ENCODE data around the gene INHA. TPM values are rescaled to one million over a fixed set of nuclear protein-coding genes. Genes with fewer than 3 reads are reported as not detected.

The INHA gene
- total RNA-seq, 1 experiment from 2014 or later, result not detected

DNA sequence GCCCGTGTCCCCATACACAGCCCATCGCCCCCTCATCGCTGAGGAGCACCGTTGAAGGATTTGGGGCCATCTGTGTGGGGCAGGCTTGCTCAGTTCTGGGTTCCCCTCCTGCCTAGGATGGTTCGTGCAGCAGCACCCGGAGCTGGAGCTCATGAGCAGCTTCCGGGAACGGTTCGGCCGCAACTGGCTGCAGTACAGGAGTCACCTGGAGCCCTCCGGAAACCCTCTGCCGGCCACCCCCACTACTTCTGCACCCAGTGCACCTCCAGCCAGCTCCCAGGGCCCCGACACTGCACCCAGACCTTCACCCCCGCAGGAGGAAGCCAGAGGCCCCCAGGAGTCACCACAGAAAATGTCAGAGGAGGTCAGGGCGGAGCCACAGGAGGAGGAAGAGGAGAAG, 35.8 kb downstream of the INHA start:
- ATAC-seq (no peak), DNase-seq (ENCODE audit: low read depth, low spot score) (no peak)
- Histone ChIP-seq H3K79me2 (ENCODE audit: insufficient read depth, low read length) (no peaks in the 10 kb centered on the region), H4K20me1 (ENCODE audit: insufficient read depth) (no peaks in the 10 kb centered on the region), H3K27me3 (ENCODE audit: insufficient read depth, low read length) (no peaks in the 10 kb centered on the region), H3K36me3 (ENCODE audit: control insufficient read depth in 1 of 2, insufficient read depth in 2 of 2, low read length in 2 of 2) (peaks cover 3 to 4% of the 10 kb centered on the region in 2 experiments; a peak in 3 of 4 replicates), H3K9ac (ENCODE audit: low read length) (no peak overlapping the region), H3K9me3 (ENCODE audit: control insufficient read depth in 1 of 2, insufficient read depth in 1 of 2, low read depth in 1 of 2, low read length in 2 of 2) (no peaks in the 10 kb centered on the region), H3K4me2 (ENCODE audit: low read length) (no peak overlapping the region), H3K27ac (ENCODE audit: low read depth, low read length) (no peak overlapping the region), H3K9me2 (ENCODE audit: insufficient read depth) (no peaks in the 10 kb centered on the region), H3K4me3 (replicated peaks in 1 of 2; ENCODE audit: low read depth in 1 of 2, low read length in 2 of 2) (no peak overlapping the region), H2AFZ (ENCODE audit: low read depth, low read length, poor library complexity, severe bottlenecking) (no peak overlapping the region), H3K4me1 (ENCODE audit: control insufficient read depth in 1 of 2, insufficient read depth in 2 of 2, low read length in 2 of 2) (no peaks in the 10 kb centered on the region)
- ChIA-PET CTCF (interaction anchor here (1.3 kb wide), 1 partner anchor 48 kb away, joined by 3 read pairs; no protein-coding TSS in a partner anchor), RAD21 (ENCODE audit: low non-redundant PET in 1 of 2, low total read pairs in 2 of 2, uncharacterized antibody in 2 of 2, unreplicated experiment in 2 of 2) (no interaction called here), POLR2A (no interaction called here)
- no peak for TF ChIP-seq SP1 (IDR thresholded peaks at IDR 0.05; ENCODE audit: low read depth)
- TF ChIP-seq SRF (IDR thresholded peaks at IDR 0.05; ENCODE audit: low read depth), result no peak
- TF ChIP-seq CBX3 (IDR thresholded peaks at IDR 0.05; ENCODE audit: low read depth), result no peak
- TF ChIP-seq, protein P1, sequence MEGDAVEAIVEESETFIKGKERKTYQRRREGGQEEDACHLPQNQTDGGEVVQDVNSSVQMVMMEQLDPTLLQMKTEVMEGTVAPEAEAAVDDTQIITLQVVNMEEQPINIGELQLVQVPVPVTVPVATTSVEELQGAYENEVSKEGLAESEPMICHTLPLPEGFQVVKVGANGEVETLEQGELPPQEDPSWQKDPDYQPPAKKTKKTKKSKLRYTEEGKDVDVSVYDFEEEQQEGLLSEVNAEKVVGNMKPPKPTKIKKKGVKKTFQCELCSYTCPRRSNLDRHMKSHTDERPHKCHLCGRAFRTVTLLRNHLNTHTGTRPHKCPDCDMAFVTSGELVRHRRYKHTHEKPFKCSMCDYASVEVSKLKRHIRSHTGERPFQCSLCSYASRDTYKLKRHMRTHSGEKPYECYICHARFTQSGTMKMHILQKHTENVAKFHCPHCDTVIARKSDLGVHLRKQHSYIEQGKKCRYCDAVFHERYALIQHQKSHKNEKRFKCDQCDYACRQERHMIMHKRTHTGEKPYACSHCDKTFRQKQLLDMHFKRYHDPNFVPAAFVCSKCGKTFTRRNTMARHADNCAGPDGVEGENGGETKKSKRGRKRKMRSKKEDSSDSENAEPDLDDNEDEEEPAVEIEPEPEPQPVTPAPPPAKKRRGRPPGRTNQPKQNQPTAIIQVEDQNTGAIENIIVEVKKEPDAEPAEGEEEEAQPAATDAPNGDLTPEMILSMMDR (IDR thresholded peaks at IDR 0.05 in 2 of 3, conservative IDR thresholded peaks at IDR 0.05 in 1 of 3; ENCODE audit: borderline replicate concordance in 1 of 3, insufficient read depth in 1 of 3, low read depth in 2 of 3, low read length in 2 of 3), result no peak
- TF ChIP-seq ZNF274 (IDR thresholded peaks at IDR 0.05; ENCODE audit: low read depth, low read length), result no peak
- no peak for TF ChIP-seq POLR2AphosphoS5 (IDR thresholded peaks at IDR 0.05; ENCODE audit: low read depth, low read length)
- TF ChIP-seq SIN3A (IDR thresholded peaks at IDR 0.05; ENCODE audit: low read depth), result no peak
- no peak for TF ChIP-seq YY1 (IDR thresholded peaks at IDR 0.05; ENCODE audit: extremely low read depth, insufficient replicate concordance, low read depth, low read length)
- TF ChIP-seq, protein P2, sequence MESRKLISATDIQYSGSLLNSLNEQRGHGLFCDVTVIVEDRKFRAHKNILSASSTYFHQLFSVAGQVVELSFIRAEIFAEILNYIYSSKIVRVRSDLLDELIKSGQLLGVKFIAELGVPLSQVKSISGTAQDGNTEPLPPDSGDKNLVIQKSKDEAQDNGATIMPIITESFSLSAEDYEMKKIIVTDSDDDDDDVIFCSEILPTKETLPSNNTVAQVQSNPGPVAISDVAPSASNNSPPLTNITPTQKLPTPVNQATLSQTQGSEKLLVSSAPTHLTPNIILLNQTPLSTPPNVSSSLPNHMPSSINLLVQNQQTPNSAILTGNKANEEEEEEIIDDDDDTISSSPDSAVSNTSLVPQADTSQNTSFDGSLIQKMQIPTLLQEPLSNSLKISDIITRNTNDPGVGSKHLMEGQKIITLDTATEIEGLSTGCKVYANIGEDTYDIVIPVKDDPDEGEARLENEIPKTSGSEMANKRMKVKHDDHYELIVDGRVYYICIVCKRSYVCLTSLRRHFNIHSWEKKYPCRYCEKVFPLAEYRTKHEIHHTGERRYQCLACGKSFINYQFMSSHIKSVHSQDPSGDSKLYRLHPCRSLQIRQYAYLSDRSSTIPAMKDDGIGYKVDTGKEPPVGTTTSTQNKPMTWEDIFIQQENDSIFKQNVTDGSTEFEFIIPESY (IDR thresholded peaks at IDR 0.05; ENCODE audit: extremely low read depth, insufficient replicate concordance, low read length), result no peak
- TF ChIP-seq, protein P3, sequence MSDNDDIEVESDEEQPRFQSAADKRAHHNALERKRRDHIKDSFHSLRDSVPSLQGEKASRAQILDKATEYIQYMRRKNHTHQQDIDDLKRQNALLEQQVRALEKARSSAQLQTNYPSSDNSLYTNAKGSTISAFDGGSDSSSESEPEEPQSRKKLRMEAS (IDR thresholded peaks at IDR 0.05), result no peak
- TF ChIP-seq EZH2 (IDR thresholded peaks at IDR 0.05), result no peak
- no peak for TF ChIP-seq ZFX (IDR thresholded peaks at IDR 0.05)
- no peak for TF ChIP-seq ELF1 (IDR thresholded peaks at IDR 0.05; ENCODE audit: borderline replicate concordance, low read depth)
- TF ChIP-seq FOSL1 (IDR thresholded peaks at IDR 0.05; ENCODE audit: low read depth), result no peak
- TF ChIP-seq RAD21 (IDR thresholded peaks at IDR 0.05; ENCODE audit: low read depth), result no peak
- TF ChIP-seq EZH2phosphoT487 (IDR thresholded peaks at IDR 0.05; ENCODE audit: borderline replicate concordance), result no peak
- no peak for TF ChIP-seq TCF7L2 (IDR thresholded peaks at IDR 0.05; ENCODE audit: borderline replicate concordance, extremely low read depth, insufficient read depth, insufficient read length)
- TF ChIP-seq, protein P4, sequence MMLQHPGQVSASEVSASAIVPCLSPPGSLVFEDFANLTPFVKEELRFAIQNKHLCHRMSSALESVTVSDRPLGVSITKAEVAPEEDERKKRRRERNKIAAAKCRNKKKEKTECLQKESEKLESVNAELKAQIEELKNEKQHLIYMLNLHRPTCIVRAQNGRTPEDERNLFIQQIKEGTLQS (IDR thresholded peaks at IDR 0.05), result no peak
- no peak for TF ChIP-seq POLR2A (IDR thresholded peaks at IDR 0.05; ENCODE audit: borderline replicate concordance, extremely low read depth, insufficient read depth, insufficient read length)
- no peak for TF ChIP-seq CEBPB (IDR thresholded peaks at IDR 0.05; ENCODE audit: low read depth)
- BruUV-seq (replicated peaks), result no TSS peak
- intact Hi-C loops (cut with micrococcal nuclease), result no loop called here

Measured in HCT116 (cell line).